Caco-2 (cell line): ENCODE measurements around the gene SFRP5. TPM values are rescaled to one million over a fixed set of nuclear protein-coding genes. Genes with fewer than 3 reads are reported as not detected.

Experiments used
- BruUV-seq: library from RNA; stranded (reverse); fragments of 400-500 nt; replicated peaks from 2 replicates; lab custom pipeline; 2021; lab: Mats Ljungman, UMichigan
- CTCF ChIA-PET: fragments of 300-600 bp; sonication (Branson Sonifier 250); formaldehyde crosslinking; loops from one replicate; lab custom pipeline; 2022; ENCODE audit warnings: antibody characterized with exemption; lab: Charles Lee
- POLR2A ChIA-PET: fragments of 300-600 bp; sonication (Branson Sonifier 250); formaldehyde crosslinking; loops from one replicate; lab custom pipeline; 2022; ENCODE audit warnings: antibody characterized with exemption; lab: Charles Lee
- DNase-seq, 2 experiments: peaks; one replicate each; pipeline versions ENCODE4 v3.0.0 to v3.0.0-alpha.2; 2020 to 2022
- H3K27me3 ChIP-seq: replicated peaks from 2 replicates; pipeline ENCODE4 v1.6.0; 2011; ENCODE audit warnings: low read length; ENCODE audit not compliant: control insufficient read depth, insufficient read depth
- H3K36me3 ChIP-seq: 2 replicates; pipeline ENCODE4 v1.5.1; 2011; ENCODE audit warnings: low read length; ENCODE audit not compliant: control insufficient read depth, insufficient read depth
- H3K4me1 ChIP-seq: fragments of 250-450 bp; sonication (Bioruptor Pico); 2 replicates; pipeline ENCODE4 v1.5.1; 2020; ENCODE audit warnings: mild to moderate bottlenecking
- H3K4me3 ChIP-seq: 2 replicates; pipeline ENCODE4 v1.5.1; 2011; ENCODE audit warnings: low read depth, mild to moderate bottlenecking, control low read depth, low read length
- H3K9me3 ChIP-seq: fragments of 250-450 bp; sonication (Bioruptor Pico); 2 replicates; pipeline ENCODE4 v1.5.1; 2020; ENCODE audit warnings: mild to moderate bottlenecking, moderate library complexity
- H3K27ac Mint-ChIP-seq: one replicate; pipeline ENCODE4 v1.8.0; 2022; ENCODE audit warnings: mixed read lengths; ENCODE audit not compliant: unreplicated experiment
- H3K27me3 Mint-ChIP-seq: one replicate; pipeline ENCODE4 v1.8.0; 2022; ENCODE audit warnings: mixed read lengths; ENCODE audit not compliant: insufficient read depth, unreplicated experiment
- H3K36me3 Mint-ChIP-seq: one replicate; pipeline ENCODE4 v1.8.0; 2022; ENCODE audit warnings: mild to moderate bottlenecking, mixed read lengths; ENCODE audit not compliant: insufficient read depth, unreplicated experiment
- H3K4me1 Mint-ChIP-seq: one replicate; pipeline ENCODE4 v1.8.0; 2022; ENCODE audit warnings: low read depth, mixed read lengths; ENCODE audit not compliant: unreplicated experiment
- H3K4me3 Mint-ChIP-seq: one replicate; pipeline ENCODE4 v1.8.0; 2022; ENCODE audit warnings: mild to moderate bottlenecking, moderate library complexity, mixed read lengths; ENCODE audit not compliant: unreplicated experiment
- H3K9me3 Mint-ChIP-seq: one replicate; pipeline ENCODE4 v1.8.0; 2022; ENCODE audit warnings: mixed read lengths; ENCODE audit not compliant: unreplicated experiment
- intact Hi-C: fragments of 100-400 bp; cut with micrococcal nuclease; formaldehyde crosslinking; loops from one replicate; pipeline ENCODE4 v1.10.0; 2022; ENCODE audit not compliant: unreplicated experiment
- total RNA-seq: library from RNA; stranded (reverse); gene quantifications from 2 replicates; pipeline ENCODE4 v1.2.3, GENCODE V29; 2022
- TF ChIP-seq, protein P1 (sequence below), 2 experiments: fragments of 200-600 bp in 1 of 2; IDR thresholded peaks; 1 replicate in 1 of 2; 2 replicates in 1 of 2; pipeline versions ENCODE4 v1.5.1 to v1.8.0; 2011 to 2022; ENCODE audit warnings: antibody characterized with exemption in 1 of 2, control low read depth in 1 of 2, inconsistent platforms in 1 of 2, low read depth in 1 of 2, low read length in 1 of 2, mild to moderate bottlenecking in 1 of 2, moderate library complexity in 1 of 2; ENCODE audit not compliant: insufficient read depth in 1 of 2, severe bottlenecking in 1 of 2, unreplicated experiment in 1 of 2

Gene SFRP5
- total RNA-seq, 1 experiment from 2014 or later: 1.1 TPM

DNA sequence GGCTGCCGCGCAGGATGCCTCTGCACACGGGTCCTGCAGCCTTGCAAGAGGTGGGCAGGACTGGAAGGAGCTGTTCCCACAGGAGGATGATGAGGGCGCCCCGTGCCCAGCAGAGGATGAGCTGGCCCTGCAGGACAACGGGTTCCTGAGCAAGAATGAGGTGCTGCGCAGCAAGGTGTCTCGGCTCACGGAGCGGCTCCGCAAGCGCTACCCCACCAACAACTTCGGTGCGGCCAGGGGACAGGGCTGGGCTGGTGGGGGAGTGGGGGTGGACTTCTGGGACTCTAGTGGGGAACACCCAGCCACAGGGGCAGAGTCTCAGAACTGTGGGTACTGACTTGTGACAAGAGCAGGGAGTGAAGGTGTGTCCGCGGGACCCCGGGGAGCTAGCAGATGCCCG lies 18.8 kb downstream of the SFRP5 start:
- Mint-ChIP-seq H3K36me3 (peaks cover 77% of the 10 kb centered on the region), H3K4me3 (no peak overlapping the region), H3K27me3 (no peaks in the 10 kb centered on the region), H3K27ac (no peak overlapping the region), H3K4me1 (no peaks in the 10 kb centered on the region), H3K9me3 (no peaks in the 10 kb centered on the region)
- H3K4me3 ChIP-seq: no peak overlapping the region
- POLR2A ChIA-PET: interaction anchor here (0.6 kb wide), 1 partner anchor 39 kb away, joined by 4 read pairs; the partner anchor contains the start of gene MARVELD1
- TF ChIP-seq, protein P1, sequence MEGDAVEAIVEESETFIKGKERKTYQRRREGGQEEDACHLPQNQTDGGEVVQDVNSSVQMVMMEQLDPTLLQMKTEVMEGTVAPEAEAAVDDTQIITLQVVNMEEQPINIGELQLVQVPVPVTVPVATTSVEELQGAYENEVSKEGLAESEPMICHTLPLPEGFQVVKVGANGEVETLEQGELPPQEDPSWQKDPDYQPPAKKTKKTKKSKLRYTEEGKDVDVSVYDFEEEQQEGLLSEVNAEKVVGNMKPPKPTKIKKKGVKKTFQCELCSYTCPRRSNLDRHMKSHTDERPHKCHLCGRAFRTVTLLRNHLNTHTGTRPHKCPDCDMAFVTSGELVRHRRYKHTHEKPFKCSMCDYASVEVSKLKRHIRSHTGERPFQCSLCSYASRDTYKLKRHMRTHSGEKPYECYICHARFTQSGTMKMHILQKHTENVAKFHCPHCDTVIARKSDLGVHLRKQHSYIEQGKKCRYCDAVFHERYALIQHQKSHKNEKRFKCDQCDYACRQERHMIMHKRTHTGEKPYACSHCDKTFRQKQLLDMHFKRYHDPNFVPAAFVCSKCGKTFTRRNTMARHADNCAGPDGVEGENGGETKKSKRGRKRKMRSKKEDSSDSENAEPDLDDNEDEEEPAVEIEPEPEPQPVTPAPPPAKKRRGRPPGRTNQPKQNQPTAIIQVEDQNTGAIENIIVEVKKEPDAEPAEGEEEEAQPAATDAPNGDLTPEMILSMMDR (IDR thresholded peaks at IDR 0.05; ENCODE audit: insufficient read depth in 1 of 2, low read depth in 1 of 2, low read length in 1 of 2, severe bottlenecking in 1 of 2, unreplicated experiment in 1 of 2): no peak
- H3K4me1 ChIP-seq: no peaks in the 10 kb centered on the region
- H3K36me3 ChIP-seq: peaks cover 12% of the 10 kb centered on the region
- H3K27me3 ChIP-seq: no peaks in the 10 kb centered on the region
- DNase-seq: no peak
- CTCF ChIA-PET: no interaction called here
- H3K9me3 ChIP-seq: no peaks in the 10 kb centered on the region
- intact Hi-C loops: no loop called here
- no TSS peak for BruUV-seq

DNA sequence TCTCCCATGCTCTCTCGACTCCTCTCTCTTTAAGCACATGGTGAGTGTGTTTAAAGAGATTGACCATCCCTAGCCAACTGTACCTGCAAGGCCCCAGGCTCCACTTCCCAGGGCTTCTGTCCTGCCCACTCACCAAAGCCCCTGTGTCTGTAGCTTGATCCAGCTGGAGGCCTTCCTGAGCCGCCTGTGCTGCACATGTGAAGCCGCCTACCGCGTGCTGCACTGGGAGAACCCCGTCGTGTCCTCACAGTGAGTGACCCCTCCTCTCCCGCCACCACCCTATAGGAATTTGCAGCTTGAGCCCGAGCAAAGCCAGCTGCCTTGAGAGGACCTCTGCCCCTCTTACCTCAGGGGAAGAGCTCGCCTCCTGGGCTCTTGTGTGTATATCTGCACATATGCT lies 23.7 kb downstream of the SFRP5 start:
- POLR2A ChIA-PET: no interaction called here
- H3K36me3 Mint-ChIP-seq: peaks cover 79% of the 10 kb centered on the region
- H3K4me1 ChIP-seq: peaks cover 8% of the 10 kb centered on the region
- CTCF ChIA-PET: no interaction called here
- H3K4me3 Mint-ChIP-seq: no peak overlapping the region
- no peak overlapping the region for H3K4me3 ChIP-seq
- TF ChIP-seq, protein P1 (IDR thresholded peaks at IDR 0.05; ENCODE audit: insufficient read depth in 1 of 2, low read depth in 1 of 2, low read length in 1 of 2, severe bottlenecking in 1 of 2, unreplicated experiment in 1 of 2): no peak
- intact Hi-C loops: no loop called here
- H3K27me3 Mint-ChIP-seq: no peaks in the 10 kb centered on the region
- H3K27ac Mint-ChIP-seq: no peak overlapping the region
- H3K9me3 Mint-ChIP-seq: no peaks in the 10 kb centered on the region
- no peaks in the 10 kb centered on the region for H3K27me3 ChIP-seq
- BruUV-seq: no TSS peak
- peaks cover 4% of the 10 kb centered on the region for H3K36me3 ChIP-seq
- H3K9me3 ChIP-seq: no peaks in the 10 kb centered on the region
- DNase-seq: no peak
- H3K4me1 Mint-ChIP-seq: peaks cover 7% of the 10 kb centered on the region

DNA sequence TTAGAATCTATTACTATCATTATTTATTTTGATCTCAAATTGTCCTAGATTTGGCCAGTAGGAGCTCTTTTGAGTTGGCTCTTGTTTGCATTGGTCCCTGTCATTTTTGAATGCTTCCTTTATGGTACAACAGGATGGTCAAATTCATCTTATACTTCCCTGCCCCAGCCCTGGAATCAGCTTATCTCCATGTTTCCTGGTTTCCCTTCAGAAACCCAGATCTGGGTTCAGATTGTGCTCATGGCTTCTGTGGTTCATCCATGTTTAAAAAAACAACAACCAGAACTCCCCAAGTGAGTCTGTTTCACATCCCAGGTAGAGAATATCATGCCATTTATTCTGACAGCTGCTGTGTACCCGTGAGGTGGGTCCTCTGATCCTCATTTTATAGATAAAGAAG lies 24.2 kb downstream of the SFRP5 start:
- no peaks in the 10 kb centered on the region for H3K27me3 Mint-ChIP-seq
- Histone ChIP-seq H3K4me3 (no peak overlapping the region), H3K9me3 (no peaks in the 10 kb centered on the region), H3K27me3 (no peaks in the 10 kb centered on the region), H3K4me1 (peaks cover 12% of the 10 kb centered on the region), H3K36me3 (peaks cover 4% of the 10 kb centered on the region)
- H3K4me3 Mint-ChIP-seq: no peak overlapping the region
- ChIA-PET POLR2A (no interaction called here), CTCF (no interaction called here)
- no peak for DNase-seq
- H3K9me3 Mint-ChIP-seq: no peaks in the 10 kb centered on the region
- H3K27ac Mint-ChIP-seq: no peak overlapping the region
- H3K4me1 Mint-ChIP-seq: peaks cover 13% of the 10 kb centered on the region
- H3K36me3 Mint-ChIP-seq: peaks cover 82% of the 10 kb centered on the region
- BruUV-seq: no TSS peak
- TF ChIP-seq, protein P1 (IDR thresholded peaks at IDR 0.05; ENCODE audit: insufficient read depth in 1 of 2, low read depth in 1 of 2, low read length in 1 of 2, severe bottlenecking in 1 of 2, unreplicated experiment in 1 of 2): no peak
- intact Hi-C loops: no loop called here
